NCI-H2227 treated with DMSO at 0.1 percent for 48 hours (cell line): ENCODE measurements around the gene ELAVL2.

ENCODE experiments used
- DNase-seq: peaks from one replicate; lab custom pipeline; 2025; lab: John Stamatoyannopoulos, UW

ELAVL2 gene

GRCh38 chr9:23826120-23826629 lies at the start of gene ELAVL2:
TSS of gene ELAVL2 (minus strand) at chr9:23826240. CDS start at chr9:23762234, 64,006 bp downstream.
- DNase-seq, result peak; percentile 89

GRCh38 chr9:23858234-23858633 lies 32.2 kb upstream of the ELAVL2 start:
- no peak for DNase-seq

GRCh38 chr9:23855873-23856604 lies 30.0 kb upstream of the ELAVL2 start:
- DNase-seq, result no peak

- DNase-seq, result no peak
Measured at GRCh38 chr9:23850690-23851629, 24.9 kb upstream of the ELAVL2 start.

- no peak for DNase-seq
Measured at GRCh38 chr9:23850242-23850689, 24.2 kb upstream of the ELAVL2 start.

- no peak for DNase-seq
Measured at GRCh38 chr9:23849379-23850035, 23.5 kb upstream of the ELAVL2 start.

- no peak for DNase-seq
Measured at GRCh38 chr9:23842565-23843129, 16.6 kb upstream of the ELAVL2 start.

- no peak for DNase-seq
Measured at GRCh38 chr9:23841304-23841703, 15.3 kb upstream of the ELAVL2 start.

- DNase-seq, result no peak
Measured at GRCh38 chr9:23837038-23837437, 11.0 kb upstream of the ELAVL2 start.

GRCh38 chr9:23830929-23831730 lies 5.1 kb upstream of the ELAVL2 start:
- no peak for DNase-seq

GRCh38 chr9:23830476-23830805 lies 4.4 kb upstream of the ELAVL2 start:
- no peak for DNase-seq

- DNase-seq, result no peak
Measured at GRCh38 chr9:23829580-23830475, 3.8 kb upstream of the ELAVL2 start.

GRCh38 chr9:23825700-23826099 lies 340 bp downstream of the ELAVL2 start:
- no peak for DNase-seq

GRCh38 chr9:23824830-23825591 lies 1.0 kb downstream of the ELAVL2 start:
- DNase-seq, result no peak

GRCh38 chr9:23823986-23824829 lies 1.8 kb downstream of the ELAVL2 start:
- DNase-seq, result no peak

GRCh38 chr9:23823269-23823668 lies 2.8 kb downstream of the ELAVL2 start:
- DNase-seq, result no peak

- no peak for DNase-seq
Measured at GRCh38 chr9:23822261-23823169, 3.5 kb downstream of the ELAVL2 start.
